Keratinocyte (primary cell): ENCODE data around the gene PITPNC1. TPM values are rescaled to one million over a fixed set of nuclear protein-coding genes. Genes with fewer than 3 reads are reported as not detected.

Source experiments
- DNase-seq: peaks from one replicate; pipeline ENCODE4 v3.0.0-alpha.2; 2011; ENCODE audit warnings: low read depth, missing footprints, low spot score
- FAIRE-seq: peaks from 2 replicates; lab custom pipeline; 2011; peaks lifted over from hg19 to GRCh38; lab: Jason Lieb, UNC
- H2AFZ ChIP-seq: 2 replicates; pipeline ENCODE4 v1.6.0; 2012; ENCODE audit warnings: low read length, control low read depth, inconsistent platforms; ENCODE audit not compliant: control insufficient read depth
- H3K27ac ChIP-seq: 2 replicates; pipeline ENCODE4 v1.5.1; 2011; ENCODE audit warnings: low read length; ENCODE audit not compliant: control insufficient read depth, insufficient read depth
- H3K27me3 ChIP-seq: 3 replicates; pipeline ENCODE4 v1.6.0; 2011; ENCODE audit warnings: low read length; ENCODE audit not compliant: control insufficient read depth, insufficient read depth; ENCODE audit errors: extremely low read depth
- H3K36me3 ChIP-seq, 2 experiments: 2 replicates in 1 of 2; 3 replicates in 1 of 2; pipeline ENCODE4 v1.5.1; 2011; ENCODE audit warnings: low read length in 2 of 2, mild to moderate bottlenecking in 1 of 2; ENCODE audit not compliant: control insufficient read depth in 2 of 2, insufficient read depth in 2 of 2; ENCODE audit errors: extremely low read depth in 1 of 2
- H3K4me1 ChIP-seq: 3 replicates; pipeline ENCODE4 v1.5.1; 2011; ENCODE audit warnings: low read length; ENCODE audit not compliant: control insufficient read depth, insufficient read depth; ENCODE audit errors: extremely low read depth
- H3K4me2 ChIP-seq: 3 replicates; pipeline ENCODE4 v1.6.0; 2011; ENCODE audit warnings: low read depth, low read length; ENCODE audit not compliant: control insufficient read depth, insufficient read depth; ENCODE audit errors: extremely low read depth
- H3K4me3 ChIP-seq, 3 experiments: fragments of 200-600 bp in 1 of 3; sonication (generic) in 1 of 3; 2 replicates in 2 of 3; 3 replicates in 1 of 3; pipeline ENCODE4 v1.5.1; 2011 to 2016; ENCODE audit warnings: low read length in 3 of 3, mild to moderate bottlenecking in 3 of 3, control low read depth in 2 of 3, inconsistent platforms in 1 of 3, low read depth in 1 of 3, mixed read lengths in 1 of 3, mixed run types in 1 of 3, moderate library complexity in 1 of 3; ENCODE audit not compliant: control insufficient read depth in 2 of 3, insufficient read depth in 2 of 3; ENCODE audit errors: extremely low read depth in 1 of 3
- H3K79me2 ChIP-seq: 2 replicates; pipeline ENCODE4 v1.6.0; 2012; ENCODE audit warnings: low read length; ENCODE audit not compliant: control insufficient read depth, insufficient read depth
- H3K9ac ChIP-seq: 3 replicates; pipeline ENCODE4 v1.6.0; 2011; ENCODE audit warnings: low read length; ENCODE audit not compliant: control insufficient read depth, insufficient read depth; ENCODE audit errors: extremely low read depth
- H3K9me1 ChIP-seq: 3 replicates; pipeline ENCODE4 v1.6.0; 2011; ENCODE audit warnings: low read length; ENCODE audit not compliant: control insufficient read depth, insufficient read depth; ENCODE audit errors: extremely low read depth
- H3K9me3 ChIP-seq: 2 replicates; pipeline ENCODE4 v1.5.1; 2012; ENCODE audit warnings: low read depth, low read length; ENCODE audit not compliant: control insufficient read depth
- H4K20me1 ChIP-seq: 3 replicates; pipeline ENCODE4 v1.6.0; 2011; ENCODE audit warnings: low read length; ENCODE audit not compliant: control insufficient read depth, insufficient read depth; ENCODE audit errors: extremely low read depth
- EZH2 ChIP-seq: IDR thresholded peaks from one replicate; pipeline ENCODE4 v1.6.1; 2012; ENCODE audit warnings: inconsistent platforms, mild to moderate bottlenecking, low read length, moderate library complexity
- dilution Hi-C: fragments of 300-500 bp; cut with MboI; formaldehyde crosslinking; loops from one replicate; pipeline ENCODE4 v1.7.0; 2020; ENCODE audit warnings: low sequenced_read_pairs; ENCODE audit not compliant: extremely low pct_ligation_motif_present
- polyA plus RNA-seq, 5 experiments: library from polyadenylated mRNA; depleted of rRNA in 3 of 5; stranded (reverse) in 3 of 5; stranded (forward) in 1 of 5; unstranded in 1 of 5; fragments of >200 nt; gene quantifications; 1 replicate in 1 of 5; 2 replicates in 3 of 5; 3 replicates in 1 of 5; pipeline versions ENCODE4 v1.2.1 to v1.2.3, GENCODE V29; 2011 to 2012; ENCODE audit warnings: missing spikeins in 2 of 5, low read depth in 1 of 5, low replicate concordance in 1 of 5
- TF ChIP-seq, protein P1 (sequence below), 3 experiments: IDR thresholded peaks in 1 of 3; conservative IDR thresholded peaks in 1 of 3; optimal IDR thresholded peaks in 1 of 3; 2 replicates in 2 of 3; 3 replicates in 1 of 3; pipeline versions ENCODE3 to v1.5.1; 2011; ENCODE audit warnings: low read length in 3 of 3, mild to moderate bottlenecking in 3 of 3, moderate library complexity in 2 of 3, control low read depth in 1 of 3, inconsistent platforms in 1 of 3; ENCODE audit not compliant: insufficient read depth in 2 of 3; ENCODE audit errors: extremely low read depth in 1 of 3

The PITPNC1 gene
- polyA plus RNA-seq, 1 donor (not counting 4 experiments of a cell fraction or from before 2014, with no cell fraction given) = 24.8 TPM

DNA sequence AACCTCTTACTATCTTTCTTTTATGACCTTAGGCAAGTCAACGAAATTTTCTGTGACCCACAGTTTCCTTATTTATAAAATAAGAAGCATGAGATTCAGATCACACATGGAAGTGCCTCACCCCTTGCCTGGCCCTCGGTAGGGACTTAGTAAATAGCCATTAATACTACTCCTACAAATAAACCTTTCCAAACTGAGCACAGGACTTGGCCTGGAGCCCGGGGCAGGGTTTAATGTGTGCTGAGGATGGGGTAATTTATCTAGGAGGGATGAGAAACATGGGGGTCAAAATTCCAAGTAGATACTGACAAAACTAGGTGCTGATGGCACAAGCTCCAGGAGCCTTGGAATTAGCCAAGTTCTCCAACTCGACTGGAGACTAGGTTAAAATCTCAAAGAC is 35.0 kb downstream of the PITPNC1 start:
- no peak overlapping the region for H3K4me2 ChIP-seq

DNA sequence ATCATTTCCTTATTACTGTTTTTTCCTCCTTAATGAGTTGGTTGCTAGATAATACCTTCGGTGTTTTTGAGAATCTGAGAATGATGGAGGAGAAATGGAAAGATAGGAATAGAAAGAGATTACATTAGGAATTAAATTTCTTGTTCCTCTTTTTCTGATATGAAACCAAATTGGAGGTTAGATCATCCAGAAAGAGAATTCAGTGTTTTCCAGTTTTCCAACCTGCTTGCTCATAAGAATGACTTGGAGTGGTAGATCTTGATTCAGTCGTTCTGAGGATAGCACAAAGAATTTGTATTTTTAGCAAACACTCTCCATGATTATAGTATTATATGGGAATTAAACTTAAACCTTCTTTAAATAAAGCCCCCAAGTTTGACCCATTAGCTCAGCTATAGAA is 35.9 kb downstream of the PITPNC1 start:
- Histone ChIP-seq H3K9me1 (no peaks in the 10 kb centered on the region), H3K36me3 (peaks cover 0 to 2% of the 10 kb centered on the region in 2 experiments), H3K4me3 (no peak overlapping the region), H3K9ac (no peak overlapping the region), H4K20me1 (no peaks in the 10 kb centered on the region), H3K27ac (peak overlapping the region; percentile 56), H3K27me3 (no peaks in the 10 kb centered on the region), H3K9me3 (no peaks in the 10 kb centered on the region), H3K4me1 (peaks cover 13% of the 10 kb centered on the region), H2AFZ (no peak overlapping the region), H3K4me2 (peak overlapping the region; percentile 49), H3K79me2 (peaks cover 36% of the 10 kb centered on the region)
- DNase-seq (no peak), FAIRE-seq (no peak)
- dilution Hi-C loops = no loop called here
- TF ChIP-seq, protein P1, sequence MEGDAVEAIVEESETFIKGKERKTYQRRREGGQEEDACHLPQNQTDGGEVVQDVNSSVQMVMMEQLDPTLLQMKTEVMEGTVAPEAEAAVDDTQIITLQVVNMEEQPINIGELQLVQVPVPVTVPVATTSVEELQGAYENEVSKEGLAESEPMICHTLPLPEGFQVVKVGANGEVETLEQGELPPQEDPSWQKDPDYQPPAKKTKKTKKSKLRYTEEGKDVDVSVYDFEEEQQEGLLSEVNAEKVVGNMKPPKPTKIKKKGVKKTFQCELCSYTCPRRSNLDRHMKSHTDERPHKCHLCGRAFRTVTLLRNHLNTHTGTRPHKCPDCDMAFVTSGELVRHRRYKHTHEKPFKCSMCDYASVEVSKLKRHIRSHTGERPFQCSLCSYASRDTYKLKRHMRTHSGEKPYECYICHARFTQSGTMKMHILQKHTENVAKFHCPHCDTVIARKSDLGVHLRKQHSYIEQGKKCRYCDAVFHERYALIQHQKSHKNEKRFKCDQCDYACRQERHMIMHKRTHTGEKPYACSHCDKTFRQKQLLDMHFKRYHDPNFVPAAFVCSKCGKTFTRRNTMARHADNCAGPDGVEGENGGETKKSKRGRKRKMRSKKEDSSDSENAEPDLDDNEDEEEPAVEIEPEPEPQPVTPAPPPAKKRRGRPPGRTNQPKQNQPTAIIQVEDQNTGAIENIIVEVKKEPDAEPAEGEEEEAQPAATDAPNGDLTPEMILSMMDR (optimal IDR thresholded peaks at IDR 0.05 in 1 of 3, IDR thresholded peaks at IDR 0.05 in 1 of 3, conservative IDR thresholded peaks at IDR 0.05 in 1 of 3; ENCODE audit: extremely low read depth in 1 of 3, insufficient read depth in 2 of 3, low read length in 3 of 3) = no peak
- TF ChIP-seq EZH2 = no peak

More for the DNA sequence above, 35.0 kb downstream of the PITPNC1 start:
- dilution Hi-C loops = no loop called here
- H3K79me2 ChIP-seq = peaks cover 36% of the 10 kb centered on the region
- FAIRE-seq (no peak), DNase-seq (no peak)
- TF ChIP-seq EZH2 = no peak
- TF ChIP-seq, protein P1 (optimal IDR thresholded peaks at IDR 0.05 in 1 of 3, IDR thresholded peaks at IDR 0.05 in 1 of 3, conservative IDR thresholded peaks at IDR 0.05 in 1 of 3; ENCODE audit: extremely low read depth in 1 of 3, insufficient read depth in 2 of 3, low read length in 3 of 3) = no peak
- no peak overlapping the region for H2AFZ ChIP-seq
- H3K9me3 ChIP-seq = no peaks in the 10 kb centered on the region
- H3K36me3 ChIP-seq = peaks cover 0 to 2% of the 10 kb centered on the region in 2 experiments
- no peak overlapping the region for H3K4me3 ChIP-seq
- peaks cover 13% of the 10 kb centered on the region for H3K4me1 ChIP-seq
- H3K9ac ChIP-seq = no peak overlapping the region
- no peak overlapping the region for H3K27ac ChIP-seq
- H4K20me1 ChIP-seq = no peaks in the 10 kb centered on the region
- H3K9me1 ChIP-seq = no peaks in the 10 kb centered on the region
- no peaks in the 10 kb centered on the region for H3K27me3 ChIP-seq
